Measurements from ENCODE around the gene AOPEP.

The AOPEP gene

GRCh38 chr9:95105519-95106287 is 379.2 kb downstream of the AOPEP start:
- no peak for DNase-seq

GRCh38 chr9:95107001-95107749 is 380.7 kb downstream of the AOPEP start:
- no peak for DNase-seq

GRCh38 chr9:95107976-95108375 is 381.5 kb downstream of the AOPEP start:
- no peak for DNase-seq

GRCh38 chr9:95108777-95109176 is 382.3 kb downstream of the AOPEP start:
- DNase-seq: no peak

- DNase-seq: no peak
Observed at GRCh38 chr9:95109456-95109855, 383.0 kb downstream of the AOPEP start.

GRCh38 chr9:95110921-95111525 is 384.5 kb downstream of the AOPEP start:
- no peak for DNase-seq

GRCh38 chr9:95111716-95112115 is 385.2 kb downstream of the AOPEP start:
- DNase-seq: no peak

- DNase-seq: no peak
Observed at GRCh38 chr9:95112436-95113280, 386.2 kb downstream of the AOPEP start.

GRCh38 chr9:95115104-95115503 is 388.6 kb downstream of the AOPEP start:
- no peak for DNase-seq

GRCh38 chr9:95116002-95116807 is 389.7 kb downstream of the AOPEP start:
- no peak for DNase-seq

GRCh38 chr9:95116808-95117204 is 390.3 kb downstream of the AOPEP start:
- no peak for DNase-seq

- no peak for DNase-seq
Observed at GRCh38 chr9:95118596-95118995, 392.1 kb downstream of the AOPEP start.

GRCh38 chr9:95120781-95121370 is 394.4 kb downstream of the AOPEP start:
- no peak for DNase-seq

GRCh38 chr9:95124582-95125367 is 398.3 kb downstream of the AOPEP start:
- no peak for DNase-seq

- no peak for DNase-seq
Observed at GRCh38 chr9:95125652-95126051, 399.2 kb downstream of the AOPEP start.

- no peak for DNase-seq
Observed at GRCh38 chr9:95126739-95127138, 400.2 kb downstream of the AOPEP start.

GRCh38 chr9:95127249-95128176 is 401.0 kb downstream of the AOPEP start:
- no peak for DNase-seq

- DNase-seq: no peak
Observed at GRCh38 chr9:95128177-95128524, 401.7 kb downstream of the AOPEP start.

GRCh38 chr9:95129476-95130291 is 403.2 kb downstream of the AOPEP start:
- no peak for DNase-seq
